DLD1 (cell line): ENCODE measurements around the gene RDH14.

ENCODE experiments used
- in situ Hi-C: cut with HindIII; loops from 2 replicates; pipeline ENCODE4 v1.10.0; 2017; ENCODE audit warnings: low sequenced_read_pairs

The RDH14 gene

GRCh38 chr2:18560031-18560796, at the start of gene RDH14:
TSS of gene RDH14 (minus strand) at chr2:18560653. CDS start at chr2:18560572, 81 bp downstream.
- in situ Hi-C loops: no loop called here

DNA sequence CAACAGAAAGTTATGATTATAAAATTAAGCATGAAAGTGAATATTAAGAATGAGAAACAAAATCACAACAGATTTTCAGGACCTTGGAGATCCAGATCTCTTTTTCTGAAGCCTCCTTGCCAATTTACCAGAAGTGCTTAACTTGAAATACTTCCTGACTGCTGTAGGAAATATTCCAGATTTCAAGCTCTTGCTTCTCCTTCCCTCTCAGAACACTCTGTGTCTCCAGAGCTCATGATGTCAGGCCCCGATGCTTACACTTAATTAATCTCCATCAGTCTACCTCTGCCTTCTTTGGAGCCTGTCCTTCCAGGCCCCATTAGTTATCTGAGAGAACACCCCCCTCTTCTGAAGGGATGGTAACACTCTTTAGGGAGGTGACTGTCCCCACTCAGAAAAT, 49.6 kb upstream of the RDH14 start:
- in situ Hi-C loops: no loop called here

GRCh38 chr2:18605115-18605514, 44.7 kb upstream of the RDH14 start:
- in situ Hi-C loops: no loop called here

DNA sequence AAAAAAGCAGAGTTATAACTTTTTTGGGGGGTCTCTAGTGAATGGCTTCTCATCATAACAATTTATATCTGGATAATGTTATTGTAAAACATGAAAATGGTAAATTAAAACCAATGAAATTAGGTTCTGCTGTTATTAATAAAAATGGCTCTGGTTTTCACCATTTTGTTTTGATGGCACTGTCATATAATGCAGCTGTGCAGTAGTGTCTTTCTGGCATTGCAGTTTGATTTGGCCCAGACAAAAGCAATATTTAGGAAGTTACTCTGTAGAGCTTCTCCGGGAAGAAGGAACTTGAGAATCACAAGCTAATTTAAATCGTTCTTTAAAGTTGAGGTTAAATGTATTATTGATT, 44.1 kb upstream of the RDH14 start:
- in situ Hi-C loops: no loop called here

GRCh38 chr2:18603854-18604530, 43.5 kb upstream of the RDH14 start:
- in situ Hi-C loops: no loop called here

- in situ Hi-C loops: no loop called here
Measured at GRCh38 chr2:18602298-18602697, 41.8 kb upstream of the RDH14 start.

- in situ Hi-C loops: no loop called here
Measured at GRCh38 chr2:18600255-18600613, 39.8 kb upstream of the RDH14 start.

DNA sequence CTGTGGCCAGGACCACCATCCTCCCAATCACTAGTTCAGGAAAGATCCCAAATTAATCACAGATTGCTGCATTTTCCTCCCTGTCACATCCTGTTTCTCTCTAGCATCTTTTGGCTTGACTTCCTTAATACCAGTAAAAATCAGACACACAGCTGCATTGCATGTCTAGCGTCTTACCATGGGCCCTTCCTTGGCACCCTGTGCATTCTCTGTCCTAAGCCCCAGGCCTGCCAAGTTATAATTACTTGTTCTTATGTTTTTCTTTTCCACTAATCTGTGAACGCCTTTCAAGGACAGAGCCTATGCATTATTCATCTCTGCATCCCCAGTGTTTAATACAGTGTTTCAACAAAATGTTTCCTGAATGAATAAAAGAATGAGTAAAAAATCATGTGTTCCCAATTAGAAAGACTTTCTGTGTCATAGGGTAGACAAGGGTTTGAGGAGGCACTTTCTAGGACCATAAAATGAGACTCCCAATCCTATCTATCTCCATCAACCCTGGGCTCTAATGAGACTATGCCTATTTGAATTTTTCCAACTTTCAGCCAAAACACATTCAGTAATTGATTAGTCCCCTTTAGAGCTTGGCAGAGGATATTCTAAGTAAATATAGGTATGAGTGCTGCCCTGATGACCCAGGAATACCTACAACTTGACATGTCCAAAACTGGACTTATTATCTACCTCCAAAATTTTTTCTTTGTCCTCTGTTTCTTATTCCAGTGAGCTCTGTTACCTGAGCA, 39.2 kb upstream of the RDH14 start:
- in situ Hi-C loops: no loop called here

- in situ Hi-C loops: no loop called here
Measured at GRCh38 chr2:18598848-18599484, 38.5 kb upstream of the RDH14 start.

- in situ Hi-C loops: no loop called here
Measured at GRCh38 chr2:18597618-18598017, 37.2 kb upstream of the RDH14 start.

DNA sequence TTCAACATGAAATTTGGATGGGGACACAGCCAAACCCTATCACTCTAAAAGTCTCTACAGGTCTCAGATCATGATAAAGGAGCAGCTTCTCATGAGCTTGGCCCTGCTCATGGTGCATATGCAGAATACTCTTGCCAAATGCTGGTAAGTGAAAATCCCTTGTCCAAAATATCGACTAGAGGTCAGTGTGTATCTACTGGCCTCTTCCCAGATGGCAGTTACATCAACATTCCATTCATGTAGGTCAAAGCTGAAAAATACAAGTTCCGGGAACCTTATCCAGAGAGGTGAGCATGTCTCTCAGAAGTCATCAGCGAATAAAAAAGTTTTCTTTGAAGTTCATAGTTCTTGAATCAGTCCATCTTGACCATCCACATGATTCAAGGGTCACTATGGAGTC, 36.5 kb upstream of the RDH14 start:
- in situ Hi-C loops: no loop called here

DNA sequence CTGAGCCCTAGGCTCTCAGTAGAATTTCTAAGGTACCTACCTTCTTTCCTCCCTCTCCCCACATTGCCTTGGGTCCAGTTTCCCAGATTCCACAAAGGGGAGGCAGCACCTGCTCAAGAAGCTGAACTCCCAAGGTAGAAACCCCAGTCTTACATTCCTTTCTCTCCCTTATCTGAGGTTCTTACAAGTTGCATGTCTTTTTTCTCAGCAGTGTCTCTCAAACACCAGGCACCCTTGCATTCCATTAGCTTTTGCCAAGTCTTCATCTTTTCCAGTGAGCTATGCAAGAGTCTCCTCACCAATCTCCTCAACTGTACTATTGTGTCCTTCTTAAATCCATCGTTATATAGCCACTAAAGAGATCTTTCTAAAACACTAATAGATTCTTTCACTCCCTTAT, 33.0 kb upstream of the RDH14 start:
- in situ Hi-C loops: no loop called here

DNA sequence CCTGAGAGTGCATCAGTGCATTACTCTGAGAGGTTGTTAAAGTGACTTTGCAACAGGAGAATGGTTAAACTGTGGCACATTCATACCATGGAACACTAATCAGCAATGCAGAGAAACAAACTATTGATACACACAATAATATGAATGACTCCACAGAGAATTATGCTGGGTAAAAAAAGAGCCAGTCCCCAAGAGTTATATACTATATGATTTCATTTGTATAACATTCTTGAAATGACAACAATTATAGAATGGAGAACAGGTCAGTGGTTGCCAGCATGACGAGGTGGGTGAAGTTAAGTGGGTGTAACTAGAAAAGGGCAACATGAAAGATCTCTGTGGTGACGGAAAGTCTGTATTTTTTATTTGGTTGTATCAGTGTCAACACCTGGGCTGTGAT, 31.9 kb upstream of the RDH14 start:
- in situ Hi-C loops: no loop called here

GRCh38 chr2:18589354-18589753, 28.9 kb upstream of the RDH14 start, which contains the start of gene NT5C1B:
TSS of gene NT5C1B (minus strand) at chr2:18589569. CDS start at chr2:18589468, 101 bp downstream.
- in situ Hi-C loops: no loop called here

GRCh38 chr2:18588802-18589201, 28.3 kb upstream of the RDH14 start:
- in situ Hi-C loops: no loop called here

GRCh38 chr2:18588049-18588448, 27.6 kb upstream of the RDH14 start:
- in situ Hi-C loops: no loop called here

GRCh38 chr2:18585526-18585925, 25.1 kb upstream of the RDH14 start:
- in situ Hi-C loops: no loop called here

DNA sequence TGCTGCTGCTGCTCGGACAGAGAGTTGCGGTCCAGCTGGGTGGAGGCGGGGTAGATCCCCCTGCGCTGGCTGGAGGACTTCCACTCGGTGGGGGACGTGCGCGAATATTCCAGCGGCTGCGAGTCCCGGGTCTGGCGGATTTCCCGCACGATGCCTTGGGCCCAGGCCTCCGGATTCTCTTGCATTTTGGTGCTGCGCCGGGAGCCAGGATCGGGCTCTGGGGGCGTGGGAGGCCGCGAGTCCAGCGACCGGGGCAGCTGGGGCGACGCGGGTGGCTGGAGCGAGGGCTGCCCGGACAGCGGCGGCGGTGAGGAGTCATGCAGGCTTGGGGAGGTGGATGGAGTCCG, 24.1 kb upstream of the RDH14 start:
- in situ Hi-C loops: no loop called here

- in situ Hi-C loops: no loop called here
Measured at GRCh38 chr2:18583905-18584607, 23.6 kb upstream of the RDH14 start.

DNA sequence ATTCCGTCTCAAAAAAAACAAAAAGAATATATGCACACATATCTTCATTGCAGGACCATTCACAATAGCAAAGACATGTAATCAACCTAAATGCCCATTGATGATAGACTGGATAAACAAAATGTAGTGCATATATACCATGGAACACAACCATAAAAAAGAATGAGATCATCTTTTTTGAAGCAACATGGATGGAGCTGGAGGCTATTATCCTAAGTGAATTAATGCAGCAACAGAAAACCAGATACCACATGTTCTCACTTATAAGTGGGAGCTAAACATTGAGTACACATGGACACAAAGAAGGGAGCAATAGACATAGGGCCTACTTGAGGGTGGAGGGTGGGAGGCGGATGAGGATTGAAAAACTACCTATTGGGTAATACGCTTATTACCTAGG, 20.2 kb upstream of the RDH14 start:
- in situ Hi-C loops: no loop called here

GRCh38 chr2:18578033-18578432, 17.6 kb upstream of the RDH14 start:
- in situ Hi-C loops: no loop called here
